PC-9 (cell line): ENCODE measurements around the gene GPR15LG.
"Not testable (repeated sequence)": the region's sequence is repeated elsewhere in the genome, so short reads cannot be mapped to it uniquely, and the experiment has no call there.

Source experiments
- EZH2 ChIP-seq: fragments of 200-600 bp; sonication (generic); IDR thresholded peaks from 2 replicates; pipeline ENCODE4 v1.8.0; 2017; ENCODE audit warnings: antibody characterized with exemption, low read depth
- TF ChIP-seq, protein P1 (sequence below): fragments of 200-600 bp; sonication (generic); conservative IDR thresholded peaks from 2 replicates; pipeline ENCODE4 v1.6.1; 2017; ENCODE audit warnings: mixed run types, antibody characterized with exemption, mild to moderate bottlenecking, moderate library complexity

GRCh38 chr10:84168382-84168781 is 5.2 kb upstream of the GPR15LG start:
- TF ChIP-seq, protein P1, sequence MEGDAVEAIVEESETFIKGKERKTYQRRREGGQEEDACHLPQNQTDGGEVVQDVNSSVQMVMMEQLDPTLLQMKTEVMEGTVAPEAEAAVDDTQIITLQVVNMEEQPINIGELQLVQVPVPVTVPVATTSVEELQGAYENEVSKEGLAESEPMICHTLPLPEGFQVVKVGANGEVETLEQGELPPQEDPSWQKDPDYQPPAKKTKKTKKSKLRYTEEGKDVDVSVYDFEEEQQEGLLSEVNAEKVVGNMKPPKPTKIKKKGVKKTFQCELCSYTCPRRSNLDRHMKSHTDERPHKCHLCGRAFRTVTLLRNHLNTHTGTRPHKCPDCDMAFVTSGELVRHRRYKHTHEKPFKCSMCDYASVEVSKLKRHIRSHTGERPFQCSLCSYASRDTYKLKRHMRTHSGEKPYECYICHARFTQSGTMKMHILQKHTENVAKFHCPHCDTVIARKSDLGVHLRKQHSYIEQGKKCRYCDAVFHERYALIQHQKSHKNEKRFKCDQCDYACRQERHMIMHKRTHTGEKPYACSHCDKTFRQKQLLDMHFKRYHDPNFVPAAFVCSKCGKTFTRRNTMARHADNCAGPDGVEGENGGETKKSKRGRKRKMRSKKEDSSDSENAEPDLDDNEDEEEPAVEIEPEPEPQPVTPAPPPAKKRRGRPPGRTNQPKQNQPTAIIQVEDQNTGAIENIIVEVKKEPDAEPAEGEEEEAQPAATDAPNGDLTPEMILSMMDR: not testable (repeated sequence)
- TF ChIP-seq EZH2: not testable (repeated sequence)
